Esophagus squamous epithelium (tissue), 4 donors: ENCODE results near the gene IMMP2L.
"Not testable (repeated sequence)": the region's sequence is repeated elsewhere in the genome, so short reads cannot be mapped to it uniquely, and the experiment has no call there.

Source experiments
- CTCF ChIP-seq, 6 experiments: fragments of 450-650 bp in 4 of 6; fragments of 200-600 bp in 2 of 6; sonication (generic) in 2 of 6; IDR thresholded peaks; one replicate each; pipeline ENCODE4 v1.5.1; 2016 to 2019; ENCODE audit warnings: antibody characterized with exemption in 6 of 6, mild to moderate bottlenecking in 4 of 6, moderate library complexity in 4 of 6
- POLR2A ChIP-seq, 4 donors: fragments of 450-650 bp; IDR thresholded peaks; one replicate each; pipeline ENCODE4 v1.6.1; 2017; ENCODE audit warnings: antibody characterized with exemption in 4 of 4, mild to moderate bottlenecking in 4 of 4, moderate library complexity in 3 of 4

DNA sequence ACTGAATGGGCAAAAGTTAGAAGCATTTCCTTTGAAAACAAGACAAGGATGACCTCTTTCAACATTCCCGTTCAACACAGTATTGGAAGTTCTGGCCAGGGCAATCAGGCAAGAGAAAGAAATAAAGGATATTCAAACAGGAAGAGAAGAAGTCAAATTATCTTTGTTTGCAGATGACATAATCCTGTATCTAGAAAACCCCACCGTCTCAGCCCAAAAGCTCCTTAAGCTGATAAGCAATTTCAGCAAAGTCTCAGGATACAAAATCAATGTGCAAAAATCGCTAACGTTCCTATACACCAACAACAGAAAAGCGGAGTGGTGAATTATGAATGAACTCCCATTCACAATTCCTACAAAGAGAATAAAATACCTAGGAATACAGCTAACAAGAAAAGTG, 312.5 kb downstream of the IMMP2L start:
- not testable (repeated sequence) for TF ChIP-seq CTCF, POLR2A (IDR thresholded peaks at IDR 0.05)
